Smooth muscle cell of the brain vasculature (primary cell): ENCODE results near the gene ASIC3.
"Not testable (repeated sequence)": the region's sequence is repeated elsewhere in the genome, so short reads cannot be mapped to it uniquely, and the experiment has no call there.

ENCODE experiments used
- DNase-seq: peaks from one replicate; pipeline ENCODE4 v3.0.0-alpha.2; 2012; ENCODE audit warnings: low read depth, low spot score

The ASIC3 gene

DNA sequence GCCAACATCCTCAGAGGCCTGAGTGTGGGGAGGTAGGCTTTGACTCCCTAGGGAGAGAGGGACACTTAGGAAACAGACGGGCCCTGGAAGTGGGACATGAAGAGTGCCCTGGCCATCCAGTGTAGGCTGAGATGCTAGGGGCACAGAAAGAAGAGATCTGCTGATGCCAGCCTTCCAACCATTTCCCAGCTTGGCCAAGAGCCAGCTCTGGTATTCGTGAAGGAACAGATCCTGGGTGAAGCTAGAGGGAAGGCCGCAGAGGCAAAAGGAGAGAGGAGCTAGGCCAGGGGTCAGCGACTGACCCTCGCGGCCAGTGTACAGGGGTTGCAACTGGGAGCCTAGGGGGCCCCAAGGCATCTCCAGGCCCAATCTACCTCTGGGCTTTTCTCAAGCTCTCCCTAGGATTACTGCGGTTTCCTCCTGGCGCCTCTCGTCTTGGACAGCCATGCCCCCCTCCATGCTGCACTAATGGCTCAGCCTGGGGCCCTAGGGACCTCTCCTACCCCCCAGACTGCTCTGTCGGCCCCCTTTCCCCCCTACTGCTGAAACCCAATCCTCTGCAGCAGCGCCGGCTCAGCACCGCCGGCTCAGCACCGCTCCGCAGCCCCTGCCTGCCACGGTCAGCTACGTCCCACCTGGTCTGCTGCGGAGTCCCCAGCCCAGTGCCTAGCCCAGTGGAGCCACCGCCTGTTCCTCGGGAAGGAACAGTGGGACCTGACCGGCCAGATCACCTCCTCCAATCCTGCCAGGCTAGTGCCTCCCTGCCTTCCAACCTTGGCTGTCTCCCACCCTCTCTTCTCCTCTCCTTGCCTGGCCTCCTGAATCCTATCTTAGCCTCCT lies at the start of gene ASIC3:
ASIC3 (plus strand) TSS at position 556 of the 840 bp plus-strand sequence. CDS start 355 bp downstream, outside the sequence.
- DNase-seq: no peak

DNA sequence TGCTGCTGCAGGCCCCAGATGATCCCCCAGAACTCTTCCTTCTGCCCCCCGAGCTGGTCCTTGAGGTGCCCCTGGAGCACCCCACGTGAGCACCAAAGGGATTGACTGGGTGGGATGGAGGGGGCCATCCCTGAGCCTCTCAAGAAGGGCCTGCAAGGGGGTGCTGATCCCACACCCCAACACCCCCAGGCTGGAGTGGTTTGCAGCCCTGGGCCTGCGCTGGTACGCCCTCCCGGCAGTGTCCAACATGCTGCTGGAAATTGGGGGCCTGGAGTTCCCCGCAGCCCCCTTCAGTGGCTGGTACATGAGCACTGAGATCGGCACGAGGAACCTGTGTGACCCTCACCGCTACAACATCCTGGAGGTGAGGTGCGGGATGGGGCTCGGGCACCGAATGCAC lies 49.3 kb upstream of the ASIC3 start:
- DNase-seq: no peak

DNA sequence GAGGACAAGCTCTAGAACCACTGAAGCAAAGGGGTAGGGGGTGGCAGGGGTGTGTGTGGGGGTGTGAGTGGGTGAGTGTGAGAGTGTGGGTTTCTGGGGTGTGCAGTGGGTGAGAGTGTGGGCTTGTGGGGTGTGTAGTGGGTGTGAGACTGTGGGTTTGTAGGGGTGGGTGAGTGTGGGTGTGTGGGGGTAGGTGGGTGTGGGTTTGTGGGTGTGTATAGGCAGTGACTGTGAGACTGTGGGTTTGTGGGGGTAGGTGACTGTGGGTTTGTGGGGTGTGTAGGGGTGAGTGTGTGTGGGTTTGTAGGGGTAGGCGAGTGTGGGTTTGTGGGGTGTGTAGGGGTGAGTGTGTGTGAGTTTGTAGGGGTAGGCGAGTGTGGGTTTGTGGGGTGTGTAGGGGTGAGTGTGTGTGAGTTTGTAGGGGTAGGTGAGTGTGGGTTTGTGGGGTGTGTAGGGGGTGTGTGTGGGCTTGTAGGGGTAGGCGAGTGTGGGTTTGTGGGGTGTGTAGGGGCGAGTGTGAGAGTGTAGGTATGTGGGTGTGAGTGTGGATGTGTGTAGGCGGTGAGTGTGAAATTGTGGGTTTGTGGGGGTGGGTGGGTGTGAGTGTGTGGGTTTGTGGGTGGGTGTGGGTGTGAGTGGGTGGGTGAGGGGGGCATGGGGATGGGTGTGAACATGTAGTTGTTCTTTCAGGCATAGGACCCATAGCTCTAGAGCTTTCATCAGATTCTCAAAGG lies 48.7 kb upstream of the ASIC3 start:
- no peak for DNase-seq

DNA sequence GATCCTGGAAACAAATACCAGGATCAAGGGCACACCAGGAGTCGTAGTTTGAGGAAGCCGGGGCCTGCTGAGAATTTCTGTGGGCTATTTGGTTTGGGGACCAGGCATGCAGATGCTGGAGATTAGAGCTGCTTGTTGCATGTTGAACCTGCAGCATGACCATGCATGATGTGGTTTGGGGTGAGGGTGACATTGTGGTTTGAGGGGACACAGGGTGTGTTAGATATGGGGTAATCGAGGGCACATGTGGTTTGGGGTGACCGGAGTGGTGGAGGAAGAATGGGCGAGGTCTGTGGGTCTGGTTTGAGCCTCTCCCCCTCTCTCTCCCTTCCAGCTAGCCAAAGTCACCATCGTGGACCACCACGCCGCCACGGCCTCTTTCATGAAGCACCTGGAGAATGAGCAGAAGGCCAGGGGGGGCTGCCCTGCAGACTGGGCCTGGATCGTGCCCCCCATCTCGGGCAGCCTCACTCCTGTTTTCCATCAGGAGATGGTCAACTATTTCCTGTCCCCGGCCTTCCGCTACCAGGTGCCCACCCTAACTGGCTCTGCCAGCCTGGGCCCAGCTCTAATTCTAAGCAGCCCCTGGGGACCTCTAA lies 47.3 kb upstream of the ASIC3 start:
- DNase-seq: no peak

DNA sequence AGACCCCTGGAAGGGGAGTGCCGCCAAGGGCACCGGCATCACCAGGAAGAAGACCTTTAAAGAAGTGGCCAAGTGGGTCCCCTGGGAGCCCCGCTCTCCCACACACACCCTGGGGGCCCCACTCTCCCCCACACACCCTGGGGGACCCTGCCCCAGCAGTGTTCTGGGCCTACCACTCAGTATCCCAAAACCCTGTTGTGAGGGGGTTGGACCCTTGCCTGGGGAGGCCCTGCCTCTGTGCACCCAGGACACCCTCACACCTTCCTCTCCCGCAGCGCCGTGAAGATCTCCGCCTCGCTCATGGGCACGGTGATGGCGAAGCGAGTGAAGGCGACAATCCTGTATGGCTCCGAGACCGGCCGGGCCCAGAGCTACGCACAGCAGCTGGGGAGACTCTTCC lies 46.8 kb upstream of the ASIC3 start:
- DNase-seq: no peak

DNA sequence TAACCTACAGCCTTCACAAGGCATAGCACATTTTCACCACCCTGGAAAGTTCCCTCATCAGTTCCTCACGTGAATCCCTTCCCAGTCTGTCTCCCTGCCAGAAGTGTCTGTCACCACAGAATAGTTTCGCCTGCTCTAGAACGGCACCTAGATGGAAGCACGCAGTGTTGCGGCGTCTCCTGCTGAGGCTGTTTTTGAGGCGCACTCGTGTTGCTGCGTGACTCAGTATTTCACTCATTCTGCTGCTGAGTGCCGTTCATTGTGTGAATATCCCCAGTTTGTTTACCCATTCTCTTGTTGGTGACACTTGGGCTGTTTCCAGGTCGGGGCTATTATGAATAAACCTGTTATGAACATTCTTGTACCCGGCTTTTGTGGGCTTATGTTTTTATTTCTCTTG lies 44.8 kb upstream of the ASIC3 start:
- DNase-seq: no peak

DNA sequence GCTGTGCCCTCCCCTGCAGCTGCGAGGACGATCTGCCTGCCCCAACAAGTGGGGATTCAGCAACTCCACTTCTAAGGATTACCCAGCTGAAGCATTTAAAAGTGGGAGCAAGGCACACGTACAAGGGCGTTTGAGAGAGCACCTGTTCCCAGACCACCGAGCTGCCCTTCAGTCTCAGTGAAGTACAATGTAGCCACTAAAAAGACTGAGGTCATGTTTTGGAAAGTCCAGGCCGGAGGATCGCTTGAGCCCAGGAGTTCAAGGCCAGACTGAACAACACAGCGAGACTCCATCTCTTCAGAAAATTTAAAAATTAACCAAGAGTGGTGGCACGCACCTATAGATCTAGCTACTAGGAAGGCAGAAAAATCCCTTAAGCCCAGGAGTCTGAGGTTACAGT lies 42.8 kb upstream of the ASIC3 start:
- DNase-seq: no peak

DNA sequence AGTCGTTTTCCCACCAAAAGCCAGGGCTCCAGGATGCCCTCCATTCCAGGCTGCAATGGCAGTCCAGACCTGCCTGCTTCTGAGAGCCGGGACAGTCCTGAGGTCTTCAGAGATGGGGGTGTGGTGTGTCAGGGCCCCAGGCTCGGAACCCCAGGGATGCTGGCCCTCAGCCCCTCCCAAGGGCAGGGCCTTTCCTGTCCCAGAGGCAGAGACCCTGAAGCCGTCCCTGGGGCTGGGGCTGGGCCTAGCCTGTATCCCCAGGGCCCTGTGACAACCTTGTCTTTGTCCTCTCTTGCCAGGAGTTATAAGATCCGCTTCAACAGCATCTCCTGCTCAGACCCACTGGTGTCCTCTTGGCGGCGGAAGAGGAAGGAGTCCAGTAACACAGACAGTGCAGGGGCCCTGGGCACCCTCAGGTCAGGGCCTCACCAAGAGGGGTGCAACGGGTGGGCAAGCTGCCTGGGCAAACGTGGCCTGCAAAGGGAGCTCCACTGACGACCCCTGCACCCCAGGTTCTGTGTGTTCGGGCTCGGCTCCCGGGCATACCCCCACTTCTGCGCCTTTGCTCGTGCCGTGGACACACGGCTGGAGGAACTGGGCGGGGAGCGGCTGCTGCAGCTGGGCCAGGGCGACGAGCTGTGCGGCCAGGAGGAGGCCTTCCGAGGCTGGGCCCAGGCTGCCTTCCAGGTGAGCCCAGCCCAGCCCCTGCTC lies 41.6 kb upstream of the ASIC3 start:
- DNase-seq: no peak

DNA sequence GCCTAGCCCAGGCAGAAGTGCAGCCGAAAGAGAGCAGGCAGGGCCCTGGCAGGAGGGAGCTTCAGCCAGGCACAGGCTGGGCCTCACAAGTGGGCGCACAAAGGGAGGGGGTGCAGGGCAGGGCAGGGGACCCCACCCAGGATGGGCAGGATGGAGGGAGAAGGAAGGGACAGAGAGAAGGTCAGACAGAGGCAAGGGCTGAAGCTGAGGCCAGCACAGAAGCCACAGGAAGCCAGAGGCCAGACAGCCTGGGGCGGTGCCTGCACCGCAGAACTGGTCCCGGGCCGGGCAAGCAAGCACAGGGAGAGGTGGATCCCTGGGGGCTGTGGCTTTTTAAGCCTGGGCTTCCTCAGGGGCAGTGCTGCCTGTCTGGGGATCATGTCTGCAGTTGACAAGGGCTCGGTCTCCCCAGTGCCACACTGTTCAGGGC lies 40.8 kb upstream of the ASIC3 start:
- no peak for DNase-seq

DNA sequence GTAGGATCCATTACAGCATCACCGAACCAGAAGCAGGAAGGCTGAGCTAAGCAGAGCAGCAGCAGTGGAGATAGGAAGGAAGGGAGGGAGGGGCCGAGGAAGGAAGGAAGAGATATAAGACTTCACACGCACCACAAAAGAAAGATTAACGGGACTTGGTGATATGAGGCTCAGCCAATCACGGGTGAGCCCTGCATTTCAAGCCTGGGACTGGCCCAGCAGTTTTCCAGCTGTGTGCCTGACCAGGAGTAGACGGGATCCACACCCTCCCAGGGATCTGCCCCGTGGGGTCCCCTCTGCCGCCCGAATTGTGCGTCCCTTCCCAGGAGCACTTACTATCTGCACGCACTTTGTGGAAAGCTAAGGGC lies 40.2 kb upstream of the ASIC3 start:
- DNase-seq: no peak

DNA sequence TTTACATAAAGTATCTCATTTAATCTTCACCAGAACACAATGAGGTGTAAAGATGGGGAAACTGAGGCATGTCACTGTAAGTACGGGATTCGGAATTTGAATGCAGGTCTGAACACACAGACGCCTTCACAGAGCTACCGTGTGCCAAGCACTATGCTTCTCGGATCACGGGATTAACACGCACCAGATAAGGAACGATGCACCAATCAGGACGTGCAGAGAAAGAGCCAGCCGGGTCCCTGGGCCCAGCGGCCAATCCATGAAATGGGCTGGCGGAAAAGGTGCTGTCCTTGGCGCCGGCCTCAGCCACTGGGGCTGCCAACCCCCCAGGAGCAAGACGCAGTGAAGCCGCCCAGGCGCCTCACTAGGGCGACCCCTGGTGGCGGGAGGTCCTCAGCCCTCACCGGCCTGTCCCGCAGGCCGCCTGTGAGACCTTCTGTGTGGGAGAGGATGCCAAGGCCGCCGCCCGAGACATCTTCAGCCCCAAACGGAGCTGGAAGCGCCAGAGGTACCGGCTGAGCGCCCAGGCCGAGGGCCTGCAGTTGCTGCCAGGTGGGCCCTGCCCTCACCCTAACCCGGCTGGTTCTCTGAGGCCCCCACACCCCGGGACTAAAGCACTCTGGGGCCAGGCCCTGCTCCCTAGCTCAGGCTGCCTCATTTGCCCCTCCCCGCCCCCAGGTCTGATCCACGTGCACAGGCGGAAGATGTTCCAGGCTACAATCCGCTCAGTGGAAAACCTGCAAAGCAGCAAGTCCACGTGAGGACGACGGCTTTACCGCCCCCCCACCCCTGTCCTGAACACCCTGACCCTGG lies 39.6 kb upstream of the ASIC3 start:
- DNase-seq: no peak

DNA sequence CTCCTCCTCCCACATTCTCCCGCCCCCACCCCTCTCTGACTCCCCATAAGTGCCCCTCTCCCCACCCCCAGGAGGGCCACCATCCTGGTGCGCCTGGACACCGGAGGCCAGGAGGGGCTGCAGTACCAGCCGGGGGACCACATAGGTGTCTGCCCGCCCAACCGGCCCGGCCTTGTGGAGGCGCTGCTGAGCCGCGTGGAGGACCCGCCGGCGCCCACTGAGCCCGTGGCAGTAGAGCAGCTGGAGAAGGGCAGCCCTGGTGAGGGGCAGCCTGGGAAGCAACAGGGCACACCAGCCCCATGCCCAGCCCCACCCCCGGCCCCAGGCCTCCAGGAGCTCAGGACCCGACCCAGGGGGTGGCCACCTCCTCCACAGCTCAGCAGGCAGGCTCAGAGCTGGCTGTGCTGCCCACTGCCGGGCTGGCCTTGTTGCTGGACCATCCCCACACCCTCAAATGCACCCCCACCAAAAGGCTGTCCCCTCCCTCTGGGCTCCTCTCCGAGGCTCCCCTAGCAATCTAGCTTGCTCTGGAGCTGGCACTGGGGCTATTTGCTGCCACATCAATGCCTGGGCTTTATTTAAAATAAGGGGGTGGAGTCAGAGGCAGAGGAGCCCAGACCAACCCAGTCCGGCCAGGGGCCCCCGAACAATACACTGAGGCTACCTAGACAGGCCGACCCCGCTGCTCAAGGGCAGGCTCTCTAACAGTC lies 38.8 kb upstream of the ASIC3 start:
- no peak for DNase-seq

DNA sequence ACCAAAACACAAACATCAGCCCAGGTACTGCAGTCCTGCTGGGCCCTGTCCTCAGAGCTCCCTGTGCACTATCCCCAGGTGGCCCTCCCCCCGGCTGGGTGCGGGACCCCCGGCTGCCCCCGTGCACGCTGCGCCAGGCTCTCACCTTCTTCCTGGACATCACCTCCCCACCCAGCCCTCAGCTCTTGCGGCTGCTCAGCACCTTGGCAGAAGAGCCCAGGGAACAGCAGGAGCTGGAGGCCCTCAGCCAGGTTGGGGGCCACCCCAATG lies 38.4 kb upstream of the ASIC3 start:
- DNase-seq: no peak

DNA sequence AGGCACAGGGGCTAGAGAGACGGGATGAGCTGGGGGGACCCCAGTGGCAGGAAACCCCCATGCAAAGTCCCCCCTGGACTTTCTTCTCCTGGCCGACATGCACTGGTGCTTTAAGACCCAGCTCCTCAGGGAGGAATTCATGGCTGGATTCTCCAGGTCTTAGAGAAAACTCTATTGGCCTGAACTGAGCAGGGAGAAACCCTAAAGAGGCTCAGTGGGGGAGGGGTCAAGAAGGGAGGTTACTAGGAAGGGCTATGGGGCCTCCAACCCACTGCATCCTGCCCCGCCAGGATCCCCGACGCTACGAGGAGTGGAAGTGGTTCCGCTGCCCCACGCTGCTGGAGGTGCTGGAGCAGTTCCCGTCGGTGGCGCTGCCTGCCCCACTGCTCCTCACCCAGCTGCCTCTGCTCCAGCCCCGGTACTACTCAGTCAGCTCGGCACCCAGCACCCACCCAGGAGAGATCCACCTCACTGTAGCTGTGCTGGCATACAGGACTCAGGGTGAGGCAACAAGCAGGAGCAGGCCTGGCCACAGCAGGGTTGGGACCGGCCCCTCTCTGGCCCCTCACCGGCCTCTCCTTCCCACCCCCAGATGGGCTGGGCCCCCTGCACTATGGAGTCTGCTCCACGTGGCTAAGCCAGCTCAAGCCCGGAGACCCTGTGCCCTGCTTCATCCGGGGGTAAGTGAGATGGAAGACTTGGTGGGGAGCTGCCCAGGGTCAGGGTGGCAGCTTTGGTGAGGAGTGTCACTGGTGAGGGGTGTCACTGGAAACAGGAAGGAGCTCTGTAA lies 37.8 kb upstream of the ASIC3 start:
- DNase-seq: no peak

DNA sequence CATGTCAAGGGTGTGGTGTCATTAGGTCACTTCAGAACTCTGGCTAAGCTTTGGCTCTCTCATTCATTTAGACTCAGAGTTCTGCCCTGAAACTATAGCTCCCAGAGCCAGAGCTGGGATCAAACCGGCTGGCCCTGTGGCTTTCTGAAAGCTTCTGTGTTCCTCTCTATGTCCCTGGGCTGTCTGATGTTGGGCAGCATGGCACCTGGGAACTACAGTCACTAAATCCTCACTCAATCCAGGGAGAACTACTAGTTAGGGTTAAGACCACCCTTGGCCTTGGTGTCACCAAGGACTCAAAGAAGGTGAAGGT lies 37.3 kb upstream of the ASIC3 start:
- DNase-seq: no peak

DNA sequence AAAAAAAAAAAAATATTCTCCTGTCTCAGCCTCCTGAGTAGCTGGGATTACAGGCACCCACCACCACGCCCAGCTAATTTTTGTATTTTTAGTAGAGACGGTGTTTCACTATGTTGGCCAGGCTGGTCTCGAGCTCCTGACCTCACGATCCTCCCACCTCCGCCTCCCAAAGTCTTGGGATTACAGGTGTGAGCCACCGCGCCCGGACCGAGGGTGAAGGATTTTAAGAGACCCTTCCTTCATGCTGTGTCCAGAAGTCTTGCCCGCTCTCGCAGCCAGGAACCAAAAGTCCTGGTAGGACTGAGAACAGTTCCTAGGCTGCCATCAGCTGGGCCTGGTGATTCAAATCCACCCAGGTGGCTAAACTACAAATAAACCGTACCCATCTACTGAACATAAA lies 36.7 kb upstream of the ASIC3 start:
- DNase-seq: not testable (repeated sequence)

DNA sequence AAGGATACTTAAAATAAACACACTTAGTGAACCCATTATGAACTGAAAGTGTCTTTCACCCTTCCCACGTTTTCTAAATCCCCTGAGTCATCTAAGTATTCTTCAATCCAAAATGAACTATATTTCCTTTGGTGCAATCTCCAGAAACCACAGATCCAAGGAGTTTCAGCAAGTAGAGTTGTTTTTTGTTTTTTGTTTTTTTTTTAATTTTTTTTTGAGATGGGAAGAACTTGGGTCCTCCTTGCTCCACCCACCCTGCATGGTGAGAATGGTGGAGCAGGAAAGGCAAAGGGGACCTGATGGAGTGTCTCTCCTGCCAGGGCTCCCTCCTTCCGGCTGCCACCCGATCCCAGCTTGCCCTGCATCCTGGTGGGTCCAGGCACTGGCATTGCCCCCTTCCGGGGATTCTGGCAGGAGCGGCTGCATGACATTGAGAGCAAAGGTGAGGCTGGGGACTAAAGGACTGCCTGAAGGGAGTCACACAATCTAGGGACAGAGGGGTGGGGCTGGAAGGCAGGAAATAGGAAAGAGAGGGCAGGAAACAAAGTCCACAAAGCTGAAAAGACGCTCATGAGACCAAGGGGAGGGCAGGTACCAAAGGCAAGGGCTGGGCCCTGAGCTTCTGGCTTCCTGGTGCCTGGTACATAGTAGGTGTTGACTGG lies 36.2 kb upstream of the ASIC3 start:
- no peak for DNase-seq

DNA sequence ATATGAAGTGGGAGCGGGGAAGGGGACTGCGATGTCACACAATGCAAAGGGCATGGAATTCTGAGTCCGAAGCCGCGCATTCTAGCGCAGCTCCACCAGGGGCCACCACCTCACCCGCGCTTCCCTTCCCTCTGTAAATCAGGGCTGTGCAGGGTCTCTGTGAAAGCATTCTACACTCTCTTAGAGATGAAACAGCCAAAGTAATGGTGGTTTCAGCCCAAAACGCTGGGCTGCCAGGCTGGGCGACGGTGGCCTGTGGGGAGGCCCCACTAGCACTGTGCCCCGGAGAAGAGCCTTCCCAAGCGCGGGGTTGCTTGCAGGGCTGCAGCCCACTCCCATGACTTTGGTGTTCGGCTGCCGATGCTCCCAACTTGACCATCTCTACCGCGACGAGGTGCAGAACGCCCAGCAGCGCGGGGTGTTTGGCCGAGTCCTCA lies 35.4 kb upstream of the ASIC3 start:
- DNase-seq: no peak

DNA sequence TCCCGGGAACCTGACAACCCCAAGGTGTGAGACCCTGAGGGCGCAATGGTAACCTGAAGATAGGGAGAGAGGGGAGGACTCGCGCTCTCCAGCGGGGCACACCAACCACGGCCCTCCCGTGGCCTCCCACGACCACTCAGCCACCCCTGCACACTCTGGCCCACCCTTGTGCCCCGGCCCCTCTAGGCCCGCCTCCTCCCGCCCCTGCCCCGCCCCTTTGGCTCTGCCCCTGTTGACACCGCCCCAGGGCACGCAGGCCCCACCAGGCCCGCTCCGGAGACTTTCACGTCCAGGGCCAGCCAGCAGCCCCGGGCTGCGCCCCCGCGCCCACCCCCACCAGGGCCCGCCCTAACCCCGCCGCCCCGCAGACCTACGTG lies 35.0 kb upstream of the ASIC3 start:
- DNase-seq: no peak
